A673 (cell line): ENCODE results near the gene PRKG1.

Experiments
- CTCF ChIP-seq: fragments of 300-800, 200-600 bp; sonication (generic); conservative IDR thresholded peaks from 2 replicates; pipeline ENCODE4 v1.5.1; 2017; ENCODE audit warnings: low read depth, mild to moderate bottlenecking, antibody characterized with exemption, low read length, moderate library complexity, mixed read lengths
- EZH2 ChIP-seq: fragments of 200-600 bp; sonication (generic); IDR thresholded peaks from 2 replicates; pipeline ENCODE4 v1.6.1; 2017; ENCODE audit warnings: borderline replicate concordance, low read depth, mild to moderate bottlenecking, mixed read lengths, antibody characterized with exemption, low read length; ENCODE audit not compliant: poor library complexity, severe bottlenecking

- TF ChIP-seq CTCF = no peak
- TF ChIP-seq EZH2 = no peak
These were observed 268.1 kb downstream of the PRKG1 start for GRCh38 chr10:51342381-51342780.
